ENCODE measurements around the gene SAMD4B.

DNA sequence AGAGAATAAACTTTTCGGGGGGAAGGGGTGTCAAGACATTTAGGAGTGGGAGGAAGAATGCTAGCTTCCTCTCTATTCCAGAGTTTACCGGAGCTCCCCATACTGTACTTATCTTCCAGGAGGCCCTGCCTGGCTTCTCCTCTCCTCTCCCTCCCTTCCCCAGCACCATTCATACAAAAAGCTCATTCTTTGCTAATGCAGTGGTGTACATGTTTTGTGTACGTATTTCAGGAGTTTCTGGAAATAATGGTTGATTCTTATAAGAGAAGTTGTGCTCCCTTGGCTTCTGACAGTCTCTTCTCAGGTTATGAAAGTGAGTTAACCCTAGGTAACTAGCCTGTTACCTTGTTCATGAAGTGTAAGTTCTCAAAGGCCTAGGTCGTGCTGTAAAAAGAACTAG, 7.1 kb downstream of the SAMD4B start:
- TF ChIP-seq ZNF274 (IDR thresholded peaks at IDR 0.05; ENCODE audit: low read depth, low read length) (no peak), YY1 (IDR thresholded peaks at IDR 0.05; ENCODE audit: insufficient read depth, insufficient read length) (no peak), SUZ12 (IDR thresholded peaks at IDR 0.05; ENCODE audit: extremely low read depth, insufficient read depth, insufficient read length) (no peak)

All from NT2/D1 (cell line).